Measurements from ENCODE around the gene USP5. TPM values are rescaled to one million over a fixed set of nuclear protein-coding genes. Genes with fewer than 3 reads are reported as not detected.

The USP5 gene
- total RNA-seq, 1 donor, result 84.0 TPM

DNA sequence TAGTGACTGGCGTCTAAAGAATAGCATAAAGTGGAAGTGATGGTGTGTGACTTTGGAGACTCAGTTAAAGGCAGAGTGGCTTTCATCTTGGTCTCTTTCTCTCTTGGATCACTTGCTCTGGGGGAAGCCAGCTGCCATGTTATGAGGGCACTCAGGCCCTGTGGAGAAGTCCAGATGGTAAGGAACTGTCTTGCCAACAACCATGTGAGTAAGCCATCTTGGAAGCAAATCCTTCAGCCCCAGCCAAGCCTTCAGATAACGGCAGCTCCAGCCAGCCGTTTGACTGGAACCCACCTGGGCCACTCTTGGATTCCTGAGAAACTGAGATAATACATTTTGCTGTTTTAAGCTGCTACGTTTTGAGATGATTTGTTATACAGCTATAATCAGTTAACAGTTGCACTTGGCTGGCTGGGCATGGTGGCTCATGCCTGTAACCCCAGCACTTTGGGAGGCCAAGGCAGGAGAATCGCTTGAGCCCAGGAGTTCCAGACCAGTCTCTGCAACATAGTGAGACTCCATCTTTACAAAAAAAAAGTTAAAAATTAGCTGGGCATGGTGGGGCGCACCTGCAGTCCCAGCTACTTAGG, 45.0 kb downstream of the USP5 start:
- peak; percentile 56 for DNase-seq (ENCODE audit: low read depth)
- no peak overlapping the region for H3K4me3 ChIP-seq (ENCODE audit: low read depth, low read length)
- TF ChIP-seq, protein P1, sequence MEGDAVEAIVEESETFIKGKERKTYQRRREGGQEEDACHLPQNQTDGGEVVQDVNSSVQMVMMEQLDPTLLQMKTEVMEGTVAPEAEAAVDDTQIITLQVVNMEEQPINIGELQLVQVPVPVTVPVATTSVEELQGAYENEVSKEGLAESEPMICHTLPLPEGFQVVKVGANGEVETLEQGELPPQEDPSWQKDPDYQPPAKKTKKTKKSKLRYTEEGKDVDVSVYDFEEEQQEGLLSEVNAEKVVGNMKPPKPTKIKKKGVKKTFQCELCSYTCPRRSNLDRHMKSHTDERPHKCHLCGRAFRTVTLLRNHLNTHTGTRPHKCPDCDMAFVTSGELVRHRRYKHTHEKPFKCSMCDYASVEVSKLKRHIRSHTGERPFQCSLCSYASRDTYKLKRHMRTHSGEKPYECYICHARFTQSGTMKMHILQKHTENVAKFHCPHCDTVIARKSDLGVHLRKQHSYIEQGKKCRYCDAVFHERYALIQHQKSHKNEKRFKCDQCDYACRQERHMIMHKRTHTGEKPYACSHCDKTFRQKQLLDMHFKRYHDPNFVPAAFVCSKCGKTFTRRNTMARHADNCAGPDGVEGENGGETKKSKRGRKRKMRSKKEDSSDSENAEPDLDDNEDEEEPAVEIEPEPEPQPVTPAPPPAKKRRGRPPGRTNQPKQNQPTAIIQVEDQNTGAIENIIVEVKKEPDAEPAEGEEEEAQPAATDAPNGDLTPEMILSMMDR (IDR thresholded peaks at IDR 0.05; ENCODE audit: insufficient read depth, low read length), result no peak

DNA sequence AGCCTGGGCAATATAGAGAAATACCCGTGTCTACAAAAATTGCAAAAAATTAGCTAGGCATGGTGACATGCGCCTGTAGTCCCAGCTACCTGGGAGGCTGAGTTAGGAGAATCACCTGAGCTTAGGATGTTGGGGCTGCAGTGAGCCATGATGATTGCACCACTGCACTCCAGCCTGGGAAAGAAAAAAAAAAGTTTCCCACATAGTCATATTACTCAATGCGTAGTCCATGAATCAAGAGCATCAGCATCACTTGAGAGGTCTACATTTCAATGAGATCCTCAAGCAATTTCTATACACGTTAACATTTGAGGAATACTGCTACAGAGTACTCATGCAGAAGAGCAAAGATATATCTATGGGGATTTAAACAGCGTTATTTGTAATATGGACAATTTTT, 47.5 kb downstream of the USP5 start:
- DNase-seq (ENCODE audit: low read depth), result no peak
- TF ChIP-seq, protein P1 (IDR thresholded peaks at IDR 0.05; ENCODE audit: insufficient read depth, low read length), result no peak
- no peak overlapping the region for H3K4me3 ChIP-seq (ENCODE audit: low read depth, low read length)

DNA sequence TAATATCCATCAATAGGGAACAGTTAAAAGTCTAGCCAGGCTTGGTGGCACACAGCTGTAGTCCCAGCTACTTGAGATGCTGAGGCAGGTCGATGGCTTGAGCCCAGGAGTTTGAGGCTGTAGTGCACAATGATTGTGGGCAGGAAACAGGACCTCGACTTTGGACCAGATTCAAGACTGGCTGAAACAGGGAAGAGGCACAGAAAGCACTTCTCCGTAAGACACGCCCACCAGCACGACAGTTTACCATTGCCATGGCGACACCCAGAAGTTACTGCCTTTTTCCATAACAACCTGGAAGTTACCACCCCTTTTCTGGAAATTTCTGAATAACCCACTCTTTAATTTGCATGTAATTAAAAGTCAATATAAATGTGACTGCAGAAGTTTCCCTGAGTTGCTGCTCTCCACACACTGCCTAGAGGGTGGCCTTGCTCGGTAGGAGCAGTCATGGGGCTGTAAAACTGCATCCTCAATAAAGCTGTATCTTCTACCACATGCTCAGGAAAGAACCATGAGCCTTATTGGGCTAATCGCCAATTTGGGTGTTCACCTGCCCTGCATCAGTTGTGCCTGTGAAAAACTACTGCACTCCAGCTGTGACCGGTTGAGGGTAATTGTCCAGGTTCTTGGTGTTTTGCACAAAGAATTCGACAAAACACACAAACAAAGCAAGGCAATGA, 48.0 kb downstream of the USP5 start:
- peak; percentile 35 for DNase-seq (ENCODE audit: low read depth)
- H3K4me3 ChIP-seq (ENCODE audit: low read depth, low read length), result no peak overlapping the region
- TF ChIP-seq, protein P1 (IDR thresholded peaks at IDR 0.05; ENCODE audit: insufficient read depth, low read length), result no peak

DNA sequence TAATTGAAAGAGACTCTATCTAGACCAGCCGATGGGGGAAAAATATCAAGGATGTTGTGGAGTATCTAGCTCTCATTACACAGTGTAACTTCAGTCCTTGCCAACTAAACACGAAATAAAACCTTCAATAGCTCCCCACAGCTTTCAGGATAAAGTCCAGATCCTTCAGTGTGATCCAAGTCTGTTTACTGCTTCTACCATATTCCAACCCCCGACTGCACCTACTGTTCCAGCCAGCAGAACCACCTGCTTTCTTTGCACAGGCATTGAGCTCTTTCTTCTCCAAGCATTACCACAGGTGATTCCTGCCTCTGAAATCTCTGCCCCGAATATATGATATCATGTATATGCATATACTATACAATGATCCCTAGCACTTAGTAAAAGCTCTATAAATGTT, 50.5 kb downstream of the USP5 start:
- no peak for DNase-seq (ENCODE audit: low read depth)
- no peak overlapping the region for H3K4me3 ChIP-seq (ENCODE audit: low read depth, low read length)
- TF ChIP-seq, protein P1 (IDR thresholded peaks at IDR 0.05; ENCODE audit: insufficient read depth, low read length), result no peak

DNA sequence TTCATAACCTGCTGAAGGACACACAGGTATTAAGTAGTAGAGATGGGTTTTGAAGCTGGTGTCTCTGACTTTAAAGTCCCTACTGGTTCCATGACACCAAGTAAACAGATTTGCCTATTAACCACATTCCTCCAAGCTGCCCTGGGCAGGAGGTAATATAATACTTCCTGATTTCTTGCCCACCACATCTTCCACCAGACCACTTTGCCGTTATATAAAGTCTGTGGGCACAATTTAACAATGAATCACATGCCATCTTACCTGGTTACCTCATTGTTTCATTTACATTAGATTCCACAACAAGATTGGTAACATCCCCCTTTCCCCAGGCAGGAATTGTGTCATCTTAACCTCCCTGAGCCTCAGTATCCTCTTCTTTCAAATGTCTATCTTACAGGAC, 51.8 kb downstream of the USP5 start:
- DNase-seq (ENCODE audit: low read depth), result no peak
- TF ChIP-seq, protein P1 (IDR thresholded peaks at IDR 0.05; ENCODE audit: insufficient read depth, low read length), result no peak

DNA sequence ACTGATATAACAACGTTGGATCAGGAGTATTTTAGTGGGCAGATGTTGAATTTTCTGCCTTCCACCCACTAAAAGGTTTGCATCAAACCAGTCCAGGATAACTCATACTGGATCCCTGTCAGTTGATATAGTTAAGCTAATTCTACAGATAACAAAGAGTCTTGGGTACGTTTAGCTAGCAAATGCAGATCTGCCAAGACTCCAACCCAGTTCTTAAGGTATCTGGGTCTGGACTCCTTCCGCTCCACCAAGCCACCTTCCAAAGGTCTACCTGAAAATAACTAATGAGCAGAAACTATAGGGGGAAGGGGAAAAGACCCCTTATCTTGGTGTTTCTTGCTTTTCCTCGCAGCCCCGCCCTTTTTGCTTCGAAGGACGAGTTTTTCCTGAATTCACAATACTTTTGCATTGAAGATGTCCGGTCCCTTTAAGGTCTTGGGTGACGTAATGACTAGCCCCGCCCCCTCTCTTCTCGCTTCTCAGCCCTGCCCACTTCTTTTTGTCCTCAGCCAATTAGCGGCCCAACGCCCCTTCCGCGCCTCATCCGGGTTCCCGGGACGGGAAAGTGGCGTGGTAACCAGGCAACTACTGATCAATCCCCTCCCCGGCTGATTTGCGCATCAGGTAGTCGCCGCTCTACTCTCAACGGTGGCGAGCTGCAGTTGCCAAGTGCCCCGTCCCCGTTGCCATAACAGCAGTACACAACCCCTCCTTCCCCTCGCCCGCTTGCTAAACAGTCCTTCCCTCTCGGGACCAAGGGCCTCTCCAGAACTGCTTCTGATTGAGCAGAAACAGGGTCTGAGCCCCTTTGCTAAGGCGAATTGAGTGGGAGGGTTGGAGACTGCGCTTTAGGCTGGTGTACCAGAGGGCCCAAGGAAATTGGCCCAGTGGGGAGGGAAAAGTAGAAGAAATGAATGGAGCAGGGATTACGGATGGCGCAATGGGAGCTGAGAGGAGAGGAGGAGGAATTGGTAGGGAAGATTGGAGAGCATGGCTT, 52.6 kb downstream of the USP5 start, which contains the start of gene LRRC23:
Gene LRRC23, plus strand, starts transcription at position 543 of the 997 bp plus-strand sequence. CDS start 812 bp downstream, outside the sequence.
- TF ChIP-seq, protein P1 (IDR thresholded peaks at IDR 0.05; ENCODE audit: insufficient read depth, low read length), result no peak
- peak within 1 kb of the TSS; percentile 76 for H3K4me3 ChIP-seq (ENCODE audit: low read depth, low read length)
- peak; percentile 93 for DNase-seq (ENCODE audit: low read depth)

More for the DNA sequence above, 51.8 kb downstream of the USP5 start:
- H3K4me3 ChIP-seq (ENCODE audit: low read depth, low read length), result no peak overlapping the region

Measured in fibroblast of the aortic adventitia (primary cell).